Astrocyte (in vitro differentiated cells and primary cell): Measurements from ENCODE around the gene C1orf52. TPM values are rescaled to one million over a fixed set of nuclear protein-coding genes. Genes with fewer than 3 reads are reported as not detected.

Experiments
- DNase-seq: peaks from one replicate; pipeline ENCODE4 v3.0.0-alpha.2; 2010; ENCODE audit warnings: low read depth
- FAIRE-seq: peaks from 2 replicates; lab custom pipeline; 2011; peaks lifted over from hg19 to GRCh38; lab: Jason Lieb, UNC
- H2AFZ ChIP-seq: 2 replicates; pipeline ENCODE4 v1.6.0; 2012; ENCODE audit warnings: low read depth, low read length, inconsistent platforms
- H3K27ac ChIP-seq: 2 replicates; pipeline ENCODE4 v1.5.1; 2011; ENCODE audit warnings: low read depth, low read length, inconsistent platforms
- H3K27me3 ChIP-seq: 2 replicates; pipeline ENCODE4 v1.6.0; 2011; ENCODE audit warnings: low read length, inconsistent platforms; ENCODE audit not compliant: insufficient read depth
- H3K36me3 ChIP-seq: 2 replicates; pipeline ENCODE4 v1.5.1; 2011; ENCODE audit warnings: low read length, inconsistent platforms; ENCODE audit not compliant: insufficient read depth
- H3K4me1 ChIP-seq: 2 replicates; pipeline ENCODE4 v1.5.1; 2011; ENCODE audit warnings: low read length, inconsistent platforms; ENCODE audit not compliant: insufficient read depth
- H3K4me2 ChIP-seq: 2 replicates; pipeline ENCODE4 v1.6.0; 2012; ENCODE audit warnings: low read length, inconsistent platforms
- H3K4me3 ChIP-seq: 2 replicates; pipeline ENCODE4 v1.5.1; 2011; ENCODE audit warnings: low read depth, mild to moderate bottlenecking, low read length, inconsistent platforms; ENCODE audit not compliant: insufficient read depth
- H3K79me2 ChIP-seq: 2 replicates; pipeline ENCODE4 v1.6.0; 2012; ENCODE audit warnings: mild to moderate bottlenecking, low read length, inconsistent platforms; ENCODE audit not compliant: insufficient read depth
- H3K9ac ChIP-seq: 2 replicates; pipeline ENCODE4 v1.6.0; 2012; ENCODE audit warnings: mild to moderate bottlenecking, low read length, inconsistent platforms
- H3K9me3 ChIP-seq: 2 replicates; pipeline ENCODE4 v1.5.1; 2012; ENCODE audit warnings: low read depth, mild to moderate bottlenecking, low read length, inconsistent platforms; ENCODE audit not compliant: insufficient read depth
- H4K20me1 ChIP-seq: 2 replicates; pipeline ENCODE4 v1.6.0; 2012; ENCODE audit warnings: low read length, inconsistent platforms; ENCODE audit not compliant: insufficient read depth
- H3K27ac Mint-ChIP-seq: one replicate; pipeline ENCODE4 v1.8.0; 2021; ENCODE audit warnings: mild to moderate bottlenecking, mixed read lengths; ENCODE audit not compliant: unreplicated experiment
- H3K27me3 Mint-ChIP-seq: one replicate; pipeline ENCODE4 v1.8.0; 2021; ENCODE audit warnings: low read depth, mixed read lengths; ENCODE audit not compliant: unreplicated experiment
- H3K36me3 Mint-ChIP-seq: one replicate; pipeline ENCODE4 v1.8.0; 2021; ENCODE audit warnings: low read depth, mixed read lengths; ENCODE audit not compliant: unreplicated experiment
- H3K4me1 Mint-ChIP-seq: one replicate; pipeline ENCODE4 v1.8.0; 2021; ENCODE audit warnings: low read depth, mixed read lengths; ENCODE audit not compliant: unreplicated experiment
- H3K4me3 Mint-ChIP-seq: one replicate; pipeline ENCODE4 v1.8.0; 2021; ENCODE audit warnings: mild to moderate bottlenecking, moderate library complexity, mixed read lengths; ENCODE audit not compliant: unreplicated experiment
- H3K9me3 Mint-ChIP-seq: one replicate; pipeline ENCODE4 v1.8.0; 2021; ENCODE audit warnings: mild to moderate bottlenecking, mixed read lengths; ENCODE audit not compliant: unreplicated experiment
- EZH2 ChIP-seq: IDR thresholded peaks from 2 replicates; pipeline ENCODE4 v1.6.1; 2012; ENCODE audit warnings: mild to moderate bottlenecking, low read length, inconsistent platforms; ENCODE audit not compliant: insufficient read depth
- total RNA-seq: library from RNA; stranded (reverse); gene quantifications from 2 replicates; pipeline ENCODE4 v1.2.1, GENCODE V29; 2021
- TF ChIP-seq, protein P1 (sequence below): IDR thresholded peaks from 2 replicates; pipeline ENCODE4 v1.5.1; 2011; ENCODE audit warnings: low read depth, mild to moderate bottlenecking, inconsistent platforms, low read length, moderate library complexity; ENCODE audit not compliant: insufficient read depth

Gene C1orf52
- total RNA-seq, 1 donor from 2014 or later: 42.4 TPM

DNA sequence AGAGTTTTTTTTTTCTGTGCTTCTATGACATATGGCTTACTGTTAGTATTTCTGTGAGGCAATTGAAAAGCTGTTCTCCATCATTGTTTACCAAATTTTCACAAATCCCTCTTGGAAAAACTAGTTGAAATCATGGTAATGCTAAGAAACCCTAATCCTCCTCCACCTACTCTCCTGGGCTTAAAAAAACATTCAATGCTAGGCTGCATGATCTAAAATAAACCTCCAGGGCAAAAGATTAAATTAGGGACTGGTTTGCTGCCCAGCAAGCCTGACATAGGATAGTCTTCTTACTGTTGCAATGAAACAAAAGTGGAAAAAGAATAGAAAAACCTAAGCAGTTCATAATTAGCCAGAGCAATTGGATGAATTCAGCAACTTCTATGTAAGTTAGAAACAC, 16.1 kb downstream of the C1orf52 start:
- Mint-ChIP-seq H3K4me3 (no peak overlapping the region), H3K4me1 (peaks cover 42% of the 10 kb centered on the region), H3K36me3 (no peaks in the 10 kb centered on the region), H3K9me3 (no peaks in the 10 kb centered on the region), H3K27ac (no peak overlapping the region), H3K27me3 (no peaks in the 10 kb centered on the region)
- H3K4me3 ChIP-seq: no peak overlapping the region
- no peak for FAIRE-seq
- peaks cover 10% of the 10 kb centered on the region for H3K4me1 ChIP-seq
- H3K27ac ChIP-seq: no peak overlapping the region
- H3K4me2 ChIP-seq: no peak overlapping the region
- H4K20me1 ChIP-seq: no peaks in the 10 kb centered on the region
- H3K36me3 ChIP-seq: no peaks in the 10 kb centered on the region
- no peak overlapping the region for H3K9ac ChIP-seq
- TF ChIP-seq, protein P1, sequence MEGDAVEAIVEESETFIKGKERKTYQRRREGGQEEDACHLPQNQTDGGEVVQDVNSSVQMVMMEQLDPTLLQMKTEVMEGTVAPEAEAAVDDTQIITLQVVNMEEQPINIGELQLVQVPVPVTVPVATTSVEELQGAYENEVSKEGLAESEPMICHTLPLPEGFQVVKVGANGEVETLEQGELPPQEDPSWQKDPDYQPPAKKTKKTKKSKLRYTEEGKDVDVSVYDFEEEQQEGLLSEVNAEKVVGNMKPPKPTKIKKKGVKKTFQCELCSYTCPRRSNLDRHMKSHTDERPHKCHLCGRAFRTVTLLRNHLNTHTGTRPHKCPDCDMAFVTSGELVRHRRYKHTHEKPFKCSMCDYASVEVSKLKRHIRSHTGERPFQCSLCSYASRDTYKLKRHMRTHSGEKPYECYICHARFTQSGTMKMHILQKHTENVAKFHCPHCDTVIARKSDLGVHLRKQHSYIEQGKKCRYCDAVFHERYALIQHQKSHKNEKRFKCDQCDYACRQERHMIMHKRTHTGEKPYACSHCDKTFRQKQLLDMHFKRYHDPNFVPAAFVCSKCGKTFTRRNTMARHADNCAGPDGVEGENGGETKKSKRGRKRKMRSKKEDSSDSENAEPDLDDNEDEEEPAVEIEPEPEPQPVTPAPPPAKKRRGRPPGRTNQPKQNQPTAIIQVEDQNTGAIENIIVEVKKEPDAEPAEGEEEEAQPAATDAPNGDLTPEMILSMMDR: no peak
- no peak for TF ChIP-seq EZH2
- H2AFZ ChIP-seq: no peak overlapping the region
- no peak for DNase-seq
- H3K79me2 ChIP-seq: no peaks in the 10 kb centered on the region
- no peaks in the 10 kb centered on the region for H3K27me3 ChIP-seq
- no peaks in the 10 kb centered on the region for H3K9me3 ChIP-seq

DNA sequence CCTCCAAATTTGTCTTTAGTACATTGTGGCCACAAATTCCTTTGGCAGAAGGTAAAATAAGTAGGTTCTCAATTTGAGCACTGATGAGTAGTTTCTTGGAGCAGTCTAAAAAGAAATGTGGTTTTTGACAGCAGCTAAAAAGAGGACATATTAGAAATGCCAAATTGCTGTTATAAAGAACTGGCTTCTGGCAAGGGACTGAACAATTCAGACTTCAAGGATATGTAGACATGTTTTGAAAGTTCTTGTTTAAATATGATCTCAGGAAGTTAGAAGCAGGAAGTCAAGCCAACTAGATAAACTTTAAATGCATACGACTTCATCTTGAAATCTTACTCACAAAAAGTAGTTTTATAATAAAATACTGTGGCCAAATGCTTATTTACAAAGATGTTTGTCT, 18.8 kb downstream of the C1orf52 start:
- H3K4me1 Mint-ChIP-seq: peaks cover 36% of the 10 kb centered on the region
- Histone ChIP-seq H3K4me2 (no peak overlapping the region), H3K27ac (no peak overlapping the region), H3K79me2 (no peaks in the 10 kb centered on the region), H3K9ac (no peak overlapping the region), H3K9me3 (no peaks in the 10 kb centered on the region), H3K36me3 (no peaks in the 10 kb centered on the region), H2AFZ (no peak overlapping the region), H4K20me1 (no peaks in the 10 kb centered on the region), H3K27me3 (no peaks in the 10 kb centered on the region), H3K4me3 (no peak overlapping the region), H3K4me1 (peaks cover 10% of the 10 kb centered on the region)
- H3K36me3 Mint-ChIP-seq: no peaks in the 10 kb centered on the region
- peak overlapping the region; percentile 16 for H3K27ac Mint-ChIP-seq
- H3K9me3 Mint-ChIP-seq: peaks cover 3% of the 10 kb centered on the region
- DNase-seq (peak; percentile 19), FAIRE-seq (no peak)
- no peak for TF ChIP-seq EZH2
- TF ChIP-seq, protein P1: no peak
- no peaks in the 10 kb centered on the region for H3K27me3 Mint-ChIP-seq
- H3K4me3 Mint-ChIP-seq: peak overlapping the region; percentile 20

DNA sequence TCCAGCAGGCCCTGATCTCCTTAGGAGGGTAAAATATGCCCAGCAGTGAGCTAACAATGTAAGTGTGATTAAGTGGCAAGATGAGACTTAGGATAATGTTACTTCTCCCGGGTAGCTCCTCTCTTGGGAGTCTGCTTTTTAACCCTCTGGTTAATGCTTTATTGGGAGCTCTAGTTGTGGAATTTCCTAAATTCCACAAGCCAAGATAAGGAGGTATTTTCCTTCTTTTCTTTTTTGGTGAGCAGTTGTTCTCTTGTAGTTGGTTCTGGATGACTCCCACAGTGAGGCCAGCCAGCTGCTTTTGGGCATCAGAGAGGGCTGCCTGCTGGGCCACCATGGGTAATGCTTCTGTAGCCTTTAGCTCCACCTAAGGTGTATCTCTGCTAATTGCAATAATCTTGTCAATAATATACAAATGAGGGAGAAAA, 19.3 kb downstream of the C1orf52 start:
- Mint-ChIP-seq H3K36me3 (no peaks in the 10 kb centered on the region), H3K9me3 (peaks cover 3% of the 10 kb centered on the region), H3K4me1 (peaks cover 32% of the 10 kb centered on the region), H3K4me3 (peak overlapping the region; percentile 20), H3K27ac (peak overlapping the region; percentile 16), H3K27me3 (no peaks in the 10 kb centered on the region)
- TF ChIP-seq EZH2: no peak
- TF ChIP-seq, protein P1: no peak
- no peak for FAIRE-seq
- peak; percentile 17 for DNase-seq
- Histone ChIP-seq H3K27ac (no peak overlapping the region), H3K9ac (no peak overlapping the region), H2AFZ (no peak overlapping the region), H3K9me3 (no peaks in the 10 kb centered on the region), H4K20me1 (no peaks in the 10 kb centered on the region), H3K4me1 (peaks cover 10% of the 10 kb centered on the region), H3K36me3 (no peaks in the 10 kb centered on the region), H3K27me3 (no peaks in the 10 kb centered on the region), H3K4me2 (no peak overlapping the region), H3K79me2 (no peaks in the 10 kb centered on the region), H3K4me3 (no peak overlapping the region)
